Activated CD4-positive, alpha-beta T cell treated with anti-CD3 and anti-CD28 coated beads, Interleukin-2, Interleukin-4, amounts not matched to agents 100 ng/mL and 50 ng/mL, durations not matched to agents 16 hours and 8 hours (primary cell): Measurements from ENCODE around the gene POLD3.
"Not testable (repeated sequence)": the region's sequence is repeated elsewhere in the genome, so short reads cannot be mapped to it uniquely, and the experiment has no call there.

Experiments
- DNase-seq: peaks from one replicate; pipeline ENCODE4 v3.0.0-alpha.2; 2020; ENCODE audit warnings: low spot score

Gene POLD3

GRCh38 chr11:74637700-74638099 is 45.3 kb downstream of the POLD3 start:
- DNase-seq = no peak

DNA sequence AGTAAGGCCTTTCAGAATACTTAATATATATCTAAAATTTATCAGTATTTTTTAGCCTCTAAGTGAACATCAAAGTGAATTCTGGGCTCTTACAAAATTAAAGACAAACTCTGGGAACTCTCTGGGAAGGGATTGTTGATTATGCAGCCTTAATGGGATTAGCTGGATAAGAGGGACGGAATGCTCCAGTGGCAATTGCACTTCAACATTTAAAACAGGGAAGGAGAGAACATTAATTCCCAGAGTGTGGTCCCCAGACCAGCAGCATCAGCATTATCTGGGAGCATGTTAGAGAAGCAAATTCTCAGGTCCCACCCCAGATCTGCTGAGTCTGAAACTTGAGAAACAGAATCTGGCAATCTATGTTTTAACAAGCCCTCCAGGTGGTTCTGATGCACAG is 46.5 kb downstream of the POLD3 start:
- no peak for DNase-seq

DNA sequence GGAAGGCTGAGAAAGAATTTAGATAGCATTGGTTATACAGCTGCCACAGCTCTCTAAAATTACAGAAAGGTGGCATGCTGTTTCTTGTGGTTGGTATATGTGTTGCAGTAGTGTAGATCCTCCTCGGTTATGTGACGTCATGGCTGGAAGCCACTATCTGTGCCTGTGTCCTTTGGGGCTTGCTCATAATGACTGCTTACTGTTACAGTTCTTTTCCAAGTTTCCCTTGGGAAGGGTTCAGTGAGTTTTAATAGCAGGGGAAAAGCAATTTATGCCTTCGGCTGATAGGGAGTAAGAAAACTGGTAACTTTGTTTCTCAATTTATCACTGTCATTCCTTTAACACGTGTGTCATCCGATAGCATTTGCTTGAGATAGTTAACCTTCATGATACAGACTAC is 47.2 kb downstream of the POLD3 start:
- DNase-seq = no peak

- DNase-seq = no peak
Measured at GRCh38 chr11:74641289-74641688, 48.9 kb downstream of the POLD3 start.

GRCh38 chr11:74641905-74642304 is 49.5 kb downstream of the POLD3 start:
- DNase-seq = no peak

- no peak for DNase-seq
Measured at GRCh38 chr11:74642912-74643311, 50.5 kb downstream of the POLD3 start.

DNA sequence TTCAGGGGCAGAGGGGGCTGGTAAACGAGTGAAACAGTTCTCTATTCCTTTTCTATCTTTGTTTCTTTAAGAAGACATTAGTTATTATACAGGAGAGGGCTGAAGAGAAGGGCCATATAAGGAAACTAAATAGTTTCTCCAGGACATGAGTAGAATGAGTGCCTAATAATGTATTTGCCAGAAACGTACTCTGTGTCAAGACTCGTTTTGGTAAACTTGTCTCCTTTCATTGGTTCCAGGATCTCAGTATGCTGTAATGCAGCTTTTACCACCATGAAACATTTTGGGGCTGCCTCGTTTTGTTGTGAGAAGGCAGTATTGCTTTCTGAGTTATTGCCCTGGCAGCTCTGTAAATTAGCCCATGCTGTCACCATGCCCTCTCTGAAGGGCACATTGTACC is 51.7 kb downstream of the POLD3 start:
- no peak for DNase-seq

- no peak for DNase-seq
Measured at GRCh38 chr11:74646215-74646614, 53.8 kb downstream of the POLD3 start.

DNA sequence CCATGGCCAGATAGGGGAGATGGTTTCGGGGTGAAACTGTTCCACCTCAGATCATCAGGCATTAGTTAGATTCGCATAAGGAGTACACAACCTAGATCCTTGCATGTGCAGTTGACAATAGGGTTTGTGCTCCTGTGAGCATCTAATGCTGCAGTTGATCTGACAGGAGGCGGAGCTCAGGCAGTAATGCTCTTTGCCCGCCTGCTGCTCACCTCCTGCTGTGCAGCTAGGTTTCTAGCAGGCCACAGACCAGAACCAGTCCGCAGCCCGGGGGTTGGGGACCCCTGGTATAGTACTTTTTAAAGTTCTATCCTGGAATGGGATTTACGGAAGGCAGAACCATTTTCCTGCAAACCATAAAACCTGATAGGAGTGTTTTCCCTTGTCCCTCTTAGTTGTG is 54.6 kb downstream of the POLD3 start:
- no peak for DNase-seq

GRCh38 chr11:74647404-74647803 is 55.0 kb downstream of the POLD3 start:
- DNase-seq = no peak

DNA sequence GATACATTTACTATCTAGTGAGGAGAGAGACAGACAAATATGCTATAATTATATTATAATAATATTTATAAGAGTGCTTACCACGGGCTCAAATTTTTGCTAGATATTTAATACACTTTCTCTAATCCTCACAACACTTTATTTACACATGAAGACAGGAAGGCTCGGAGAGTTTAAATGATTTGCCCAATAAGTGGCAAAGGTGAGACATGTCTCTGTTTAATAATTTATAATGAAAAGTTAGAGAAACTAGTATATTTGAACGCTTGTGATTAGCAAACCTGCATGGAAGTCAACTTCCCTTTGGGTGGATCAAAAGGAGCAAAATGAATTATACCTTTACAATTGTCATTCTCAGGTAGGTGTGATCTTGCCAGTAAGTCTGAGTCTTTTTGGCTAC is 55.4 kb downstream of the POLD3 start:
- no peak for DNase-seq

DNA sequence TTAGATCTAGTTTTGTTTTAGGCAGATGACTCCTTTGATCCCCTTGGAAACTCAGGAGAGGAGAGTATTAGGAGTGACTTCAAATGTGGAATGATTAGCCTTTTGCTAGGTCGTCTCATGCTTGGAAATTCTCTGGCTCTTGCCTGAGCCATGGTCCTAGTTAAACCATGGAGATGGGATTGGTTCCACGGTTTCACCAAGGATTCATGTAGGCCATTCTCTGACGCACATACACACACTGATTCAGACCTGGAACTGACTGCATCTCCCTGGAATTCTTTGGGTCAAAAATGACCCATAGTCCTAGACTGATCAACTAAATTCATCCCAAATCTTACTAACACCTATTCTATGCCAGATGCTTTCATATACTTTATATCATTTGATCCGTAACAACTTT is 56.5 kb downstream of the POLD3 start:
- DNase-seq = no peak

- DNase-seq = no peak
Measured at GRCh38 chr11:74650498-74650897, 58.1 kb downstream of the POLD3 start.

- DNase-seq = no peak
Measured at GRCh38 chr11:74654976-74655375, 62.6 kb downstream of the POLD3 start.

- DNase-seq = not testable (repeated sequence)
Measured at GRCh38 chr11:74659124-74659523, 66.7 kb downstream of the POLD3 start.

DNA sequence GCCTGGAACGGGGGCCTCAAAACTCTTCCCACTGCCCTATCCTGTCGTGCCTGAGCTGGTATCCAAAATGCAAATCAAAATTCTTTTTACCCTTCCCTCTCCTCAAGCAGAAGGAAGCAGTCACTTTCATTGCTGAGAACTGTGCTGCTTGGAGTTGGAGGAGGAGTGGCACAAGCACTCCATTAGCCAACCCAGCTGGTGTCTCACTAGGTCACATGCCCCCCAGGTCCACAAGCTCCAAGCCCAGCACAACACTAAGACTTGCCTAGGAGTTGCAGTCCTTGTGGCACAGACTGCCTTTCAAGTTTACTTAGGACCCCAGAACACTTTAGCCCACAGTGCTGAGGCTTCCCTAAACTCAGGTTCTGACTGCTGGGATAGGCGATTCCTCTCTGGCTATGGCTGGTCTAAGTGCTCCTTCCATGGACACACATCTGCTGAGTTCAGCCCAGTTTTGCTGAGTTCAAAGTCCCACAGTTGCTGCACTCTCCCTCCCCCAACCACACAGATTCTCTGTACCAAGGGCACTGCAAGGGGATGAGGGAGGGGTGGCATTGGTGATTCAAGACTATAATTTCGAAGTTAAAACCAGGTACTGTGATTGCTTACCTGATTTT is 70.2 kb downstream of the POLD3 start:
- DNase-seq = no peak

- DNase-seq = no peak
Measured at GRCh38 chr11:74663315-74663714, 70.9 kb downstream of the POLD3 start.

DNA sequence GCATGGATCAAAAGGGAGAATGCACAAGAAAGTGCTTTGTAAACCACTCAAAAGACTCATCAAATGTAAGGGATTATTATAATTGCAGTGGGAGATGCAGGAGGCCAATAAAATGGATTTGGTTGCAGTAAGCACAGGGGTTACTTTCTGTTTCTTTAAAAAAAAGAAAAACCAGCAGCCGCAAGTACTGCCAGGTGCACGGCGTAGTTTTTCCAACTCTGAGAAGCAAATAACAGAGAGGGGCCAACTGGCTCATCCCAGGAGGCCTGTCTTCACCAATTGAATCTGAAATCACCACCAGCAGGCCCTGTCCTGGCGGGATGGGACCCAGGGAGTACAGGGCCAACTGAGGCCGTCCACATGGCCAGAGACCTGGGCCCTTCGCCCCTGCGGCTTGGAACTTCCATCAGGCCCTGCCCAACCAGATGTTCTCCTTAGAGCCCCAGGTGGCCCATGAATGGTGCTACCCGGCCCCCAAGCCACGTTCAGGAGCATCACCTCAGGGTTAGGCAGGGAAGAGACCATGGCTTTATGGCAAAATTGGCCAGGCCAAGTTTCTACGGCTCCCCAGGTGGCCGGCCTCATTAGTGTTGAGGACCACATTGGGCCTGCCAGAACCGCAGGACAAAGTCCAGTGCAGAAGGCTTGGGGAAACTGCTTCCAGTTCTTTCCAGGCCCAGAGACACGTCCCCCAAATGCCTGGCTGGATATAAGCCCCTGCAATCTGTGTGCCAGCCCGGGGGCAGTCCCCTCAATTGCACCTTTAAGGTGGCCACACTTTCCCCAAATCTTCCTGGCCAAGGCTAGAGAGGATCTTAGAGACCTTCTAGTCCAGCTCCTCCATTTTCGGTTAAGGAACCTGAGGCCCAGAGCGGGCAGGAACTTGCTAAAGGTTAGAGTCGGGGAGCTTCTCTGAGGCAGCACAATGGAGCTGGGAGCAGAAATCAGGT is 77.1 kb downstream of the POLD3 start:
- no peak for DNase-seq

GRCh38 chr11:74670171-74670570 is 77.8 kb downstream of the POLD3 start:
- DNase-seq = no peak

- no peak for DNase-seq
Measured at GRCh38 chr11:74671520-74672196, 79.3 kb downstream of the POLD3 start.

- DNase-seq = no peak
Measured at GRCh38 chr11:74672332-74672955, 80.1 kb downstream of the POLD3 start.

GRCh38 chr11:74672956-74673692 is 80.7 kb downstream of the POLD3 start:
- DNase-seq = no peak
